Fibroblast of skin of left biceps (primary cell): ENCODE results near the gene LOXL4.

Experiments used
- DNase-seq, 2 experiments: peaks; one replicate each; pipeline ENCODE4 v3.0.0-alpha.2; 2013; ENCODE audit warnings: low read depth in 2 of 2

LOXL4 gene

DNA sequence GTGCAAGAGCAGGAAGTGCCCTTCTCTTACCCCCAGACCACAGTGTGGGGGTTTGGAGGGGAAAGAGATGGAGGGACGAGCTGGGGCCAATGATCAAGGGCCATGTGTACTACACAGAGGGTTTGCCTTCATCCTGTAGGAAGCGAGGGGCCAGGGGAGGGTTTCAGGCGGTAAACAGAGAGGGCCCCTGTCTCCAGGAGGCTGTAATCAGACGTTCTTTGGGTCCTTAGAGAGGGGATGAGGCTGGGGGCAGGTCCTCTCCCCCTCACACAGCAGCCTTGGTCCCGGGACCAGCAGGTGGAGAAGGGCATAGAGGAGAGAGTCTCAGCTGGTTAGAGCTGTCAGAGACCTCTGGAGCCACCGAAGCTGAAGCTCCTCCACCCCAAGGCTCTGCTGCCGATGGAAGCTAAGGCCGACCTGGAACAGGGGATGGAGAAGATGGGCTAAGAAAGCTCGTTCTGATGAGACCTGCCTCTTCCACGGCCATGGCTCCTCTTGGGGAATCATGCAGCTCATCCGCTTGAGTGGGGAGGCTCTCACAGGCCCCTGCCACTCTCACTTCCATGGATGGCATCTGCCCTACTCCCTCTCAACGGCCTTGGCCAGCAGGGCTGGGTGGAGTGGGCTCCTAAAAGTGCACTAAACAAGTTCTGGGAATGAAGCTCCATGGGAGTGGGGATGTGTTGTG is 3.5 kb downstream of the LOXL4 start:
- DNase-seq: no peak

DNA sequence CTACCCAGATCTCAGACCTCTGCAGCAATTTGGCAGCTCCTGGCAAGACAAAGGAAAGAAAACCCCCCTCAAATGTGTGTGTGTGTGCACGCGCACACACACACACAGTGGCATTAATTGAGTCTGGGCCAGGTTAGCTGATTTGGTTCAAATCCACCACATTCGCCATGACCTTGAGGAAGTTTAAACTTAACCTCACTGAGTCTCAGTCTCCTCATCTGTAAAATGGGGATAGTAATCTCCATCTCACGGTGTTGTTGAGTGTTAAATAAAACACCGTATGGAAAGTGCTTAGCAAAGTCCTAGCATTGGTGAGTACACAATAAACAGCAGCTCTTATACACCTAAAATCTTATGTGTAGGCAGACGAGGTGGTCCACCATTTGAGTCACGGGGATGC is 4.9 kb downstream of the LOXL4 start:
- no peak for DNase-seq

DNA sequence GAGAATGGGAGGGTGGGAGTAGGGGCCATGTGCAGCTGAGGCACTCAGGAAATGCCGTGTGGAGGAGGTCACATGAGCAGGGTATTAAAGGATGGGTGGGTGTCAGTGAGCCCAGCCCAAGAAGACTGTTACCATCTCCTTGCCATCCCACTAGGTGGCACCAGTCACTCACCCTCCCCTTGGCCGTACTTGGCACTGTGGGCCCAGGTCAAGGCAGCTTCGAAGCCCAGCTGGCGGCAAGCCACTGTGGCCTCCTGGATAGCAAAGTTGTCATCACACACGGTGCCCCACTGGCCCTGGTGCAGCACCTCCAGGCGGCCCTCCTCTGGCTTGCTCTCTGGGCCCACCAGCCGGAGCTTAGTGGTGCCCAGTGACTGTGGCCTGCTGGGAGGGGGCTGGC is 5.4 kb downstream of the LOXL4 start:
- DNase-seq: no peak

DNA sequence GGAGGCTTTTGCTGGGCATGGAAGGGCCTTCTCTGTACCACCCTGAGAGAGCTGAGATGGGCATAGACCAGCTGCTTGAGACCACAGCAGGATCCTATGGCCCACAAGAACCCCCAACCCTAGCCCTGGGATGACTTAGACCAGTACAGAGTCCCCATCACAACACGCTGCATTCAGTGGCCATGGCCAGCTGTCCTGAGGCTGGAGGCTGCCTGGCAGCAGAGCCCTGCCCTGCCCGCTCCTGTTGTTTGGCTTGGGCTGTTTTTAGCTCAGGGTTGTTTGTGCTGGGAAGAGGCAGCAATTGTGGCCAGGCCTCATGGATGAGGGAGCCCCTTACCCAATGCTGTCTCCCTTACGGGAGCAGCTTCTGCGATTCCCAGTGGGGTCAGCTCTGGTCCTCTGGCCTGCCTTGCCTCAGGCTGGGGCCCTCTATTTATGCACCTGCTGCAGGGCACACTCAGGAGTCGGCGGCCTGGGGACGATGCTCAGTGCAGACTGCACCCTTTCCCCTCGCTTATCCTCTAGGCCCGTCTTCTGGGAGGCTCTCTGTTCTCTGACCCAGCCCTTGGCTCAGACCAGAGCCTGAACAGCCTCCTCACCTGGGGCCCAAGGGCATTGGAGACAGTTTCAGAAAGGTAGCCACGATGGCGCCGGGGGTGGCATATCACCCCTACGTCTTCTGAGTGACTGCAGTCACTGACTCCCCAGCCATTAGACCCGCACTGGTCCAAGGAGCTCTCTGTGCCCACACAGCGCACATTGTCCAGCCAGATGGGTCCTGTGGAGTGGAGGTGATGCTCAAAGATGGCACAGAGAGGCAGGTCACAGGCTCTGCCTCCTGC is 6.3 kb downstream of the LOXL4 start:
- DNase-seq: no peak

DNA sequence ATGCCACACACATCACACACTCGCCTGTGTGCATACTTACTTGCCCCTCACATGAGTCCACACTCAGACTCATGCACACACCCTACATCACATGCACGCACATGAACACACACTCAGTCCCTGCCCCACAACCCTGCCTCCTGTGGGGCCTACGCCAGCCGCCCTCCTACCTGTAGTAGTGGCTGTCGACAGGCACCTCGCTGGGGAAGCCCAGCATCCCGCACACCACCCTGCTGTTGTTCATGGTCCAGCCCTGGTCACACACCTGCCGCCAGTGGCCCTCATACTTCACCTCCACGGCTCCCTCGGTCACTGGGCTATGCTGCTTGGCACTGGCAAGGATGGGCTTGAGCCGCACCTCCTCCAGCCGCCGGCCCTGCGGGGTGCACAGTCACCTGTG is 7.2 kb downstream of the LOXL4 start:
- no peak for DNase-seq

DNA sequence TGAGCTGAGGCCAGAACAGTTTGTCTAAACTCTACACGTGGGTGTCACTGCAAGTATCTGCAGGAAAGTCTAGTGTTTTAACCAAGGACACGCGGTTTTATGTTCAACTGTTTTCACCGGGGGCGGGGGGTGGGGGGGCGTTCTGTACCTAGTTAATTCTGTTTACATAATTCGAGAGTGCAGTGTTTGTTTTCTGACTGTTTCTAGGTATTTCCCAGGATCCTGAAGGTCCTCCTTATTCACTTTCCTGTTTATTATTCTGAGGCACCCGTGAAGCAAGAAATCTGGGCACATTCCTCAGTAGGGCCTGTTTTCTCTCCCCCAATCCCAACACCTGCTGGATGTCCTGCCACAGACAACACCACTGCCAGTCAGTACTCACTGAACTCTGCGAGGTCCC is 7.6 kb downstream of the LOXL4 start:
- no peak for DNase-seq

DNA sequence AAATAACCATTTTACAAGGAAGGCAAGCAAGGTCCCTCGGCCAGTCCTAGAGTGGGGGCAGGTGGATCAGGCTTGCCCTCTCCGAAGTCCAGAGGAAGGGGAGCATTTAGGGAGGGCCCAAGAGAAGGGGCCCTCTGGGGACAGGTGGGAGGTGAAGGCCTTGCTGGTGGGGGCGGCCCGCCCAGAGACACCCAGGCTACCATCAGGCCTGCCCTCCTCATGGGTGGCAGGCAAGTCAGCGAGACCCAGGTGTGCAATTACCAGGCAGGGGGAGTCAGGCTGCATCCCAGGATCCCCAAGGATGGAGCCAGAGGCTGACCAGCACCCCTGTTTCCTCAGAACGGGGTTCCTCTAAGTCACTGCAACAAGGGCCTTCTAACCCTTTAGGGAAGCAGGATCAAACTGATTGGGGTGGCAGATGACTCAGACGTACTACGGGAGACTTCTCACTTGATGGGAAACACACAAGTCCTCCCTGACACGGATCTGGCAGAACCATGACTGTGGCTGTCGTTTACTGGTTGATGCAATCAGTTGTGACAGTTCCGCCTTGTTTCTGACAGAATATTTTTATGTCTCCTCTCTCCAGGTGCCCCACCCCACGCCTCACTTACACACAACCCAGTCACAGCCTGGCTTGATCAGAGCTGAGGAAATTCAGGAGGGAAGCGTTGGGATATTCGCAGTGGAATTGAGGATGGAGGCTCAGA is 8.2 kb downstream of the LOXL4 start:
- DNase-seq: no peak

DNA sequence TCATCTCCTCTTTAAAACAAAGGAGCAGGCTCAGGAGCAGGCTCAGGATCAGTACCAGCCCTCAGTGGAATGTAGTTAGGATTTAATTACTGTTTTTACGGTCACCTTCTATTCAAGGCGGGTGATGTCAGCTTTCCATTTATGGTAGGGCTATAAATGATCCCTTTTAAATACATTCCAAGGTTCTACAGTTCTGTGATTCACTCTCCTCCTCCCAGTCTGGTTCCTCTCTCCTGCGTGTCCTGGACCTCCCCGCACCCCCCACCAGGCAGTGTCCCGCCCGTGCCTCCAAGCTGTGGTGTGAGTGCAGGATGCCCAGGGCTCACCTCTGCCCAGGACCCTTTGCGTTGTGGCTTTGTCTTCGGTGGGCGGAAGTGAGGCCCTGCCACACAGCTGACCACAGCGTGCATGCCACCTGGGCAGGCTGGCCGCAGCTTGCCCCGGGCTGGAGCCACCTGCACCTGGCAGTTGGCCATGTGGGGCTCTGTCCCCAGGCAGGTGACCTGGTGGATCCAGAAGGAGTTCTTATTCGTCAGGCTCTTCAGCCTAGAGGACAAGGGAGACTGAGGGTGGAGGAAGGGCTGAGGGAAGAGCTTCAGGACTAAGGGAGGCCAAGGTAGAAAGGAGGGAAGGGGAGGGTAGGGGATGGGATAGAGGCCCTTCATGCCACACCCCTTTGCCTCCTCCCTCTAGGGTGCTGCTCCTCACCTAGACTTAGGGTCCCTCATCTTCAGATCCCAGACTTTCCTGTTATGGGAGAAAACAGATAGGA is 9.1 kb downstream of the LOXL4 start:
- DNase-seq: no peak

DNA sequence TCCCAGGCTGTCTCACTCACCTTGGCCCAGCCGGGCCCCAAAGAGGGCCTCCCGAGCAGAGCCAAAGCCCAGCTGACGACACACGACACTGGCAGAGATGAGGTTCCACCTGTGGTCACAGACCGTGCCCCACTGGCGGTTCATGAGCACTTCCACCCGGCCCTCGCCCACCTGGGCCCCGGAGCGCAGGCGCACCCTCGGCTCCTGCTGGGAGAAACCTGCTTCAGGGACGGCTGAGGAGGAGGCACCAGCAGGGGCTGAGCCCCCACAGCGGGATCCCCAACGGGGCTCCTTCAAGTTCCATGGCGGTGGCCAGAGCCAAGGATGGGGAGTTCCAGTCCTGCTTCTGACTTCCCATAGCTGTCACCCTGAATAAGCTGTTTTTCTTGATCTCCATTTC is 10.0 kb downstream of the LOXL4 start:
- DNase-seq: no peak

DNA sequence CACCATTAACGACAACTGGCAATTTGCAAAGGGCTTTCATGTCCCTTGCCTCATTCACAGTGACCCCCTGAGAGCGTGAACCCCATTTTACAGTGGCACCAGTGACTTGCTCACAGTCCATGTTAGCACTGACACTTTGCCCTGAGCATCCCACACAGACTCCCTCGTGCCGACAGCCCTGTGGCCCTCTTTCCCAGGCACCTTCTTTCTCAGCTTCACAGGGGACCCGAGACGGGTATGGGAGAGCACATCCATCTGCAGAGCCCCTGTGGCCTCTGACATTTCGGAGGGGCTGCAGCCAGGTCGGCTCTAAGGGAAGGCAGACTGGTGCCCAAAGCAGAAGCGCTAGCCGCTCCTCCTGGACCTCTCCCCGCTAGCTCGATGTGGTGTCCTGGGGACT is 10.8 kb downstream of the LOXL4 start:
- DNase-seq: no peak

DNA sequence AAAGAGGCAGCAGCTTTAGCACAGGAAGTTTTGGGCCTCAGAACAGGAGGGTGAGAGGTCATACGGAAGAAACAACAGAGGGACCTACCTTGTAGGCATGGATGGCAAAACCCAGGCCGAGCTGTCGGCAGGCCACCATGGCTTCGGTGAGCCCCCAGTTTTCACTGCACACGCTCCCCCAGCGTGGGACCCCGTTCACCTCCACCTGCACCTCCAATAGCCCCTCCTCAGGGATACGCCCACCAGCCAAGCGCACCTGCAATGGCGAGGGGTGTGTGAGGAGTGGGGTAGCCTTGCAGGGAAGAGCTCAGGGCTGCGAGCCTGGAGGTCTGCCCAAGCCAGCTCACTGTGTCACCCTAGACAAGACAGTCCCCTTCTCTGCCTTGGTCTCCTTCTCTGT is 11.3 kb downstream of the LOXL4 start:
- no peak for DNase-seq

DNA sequence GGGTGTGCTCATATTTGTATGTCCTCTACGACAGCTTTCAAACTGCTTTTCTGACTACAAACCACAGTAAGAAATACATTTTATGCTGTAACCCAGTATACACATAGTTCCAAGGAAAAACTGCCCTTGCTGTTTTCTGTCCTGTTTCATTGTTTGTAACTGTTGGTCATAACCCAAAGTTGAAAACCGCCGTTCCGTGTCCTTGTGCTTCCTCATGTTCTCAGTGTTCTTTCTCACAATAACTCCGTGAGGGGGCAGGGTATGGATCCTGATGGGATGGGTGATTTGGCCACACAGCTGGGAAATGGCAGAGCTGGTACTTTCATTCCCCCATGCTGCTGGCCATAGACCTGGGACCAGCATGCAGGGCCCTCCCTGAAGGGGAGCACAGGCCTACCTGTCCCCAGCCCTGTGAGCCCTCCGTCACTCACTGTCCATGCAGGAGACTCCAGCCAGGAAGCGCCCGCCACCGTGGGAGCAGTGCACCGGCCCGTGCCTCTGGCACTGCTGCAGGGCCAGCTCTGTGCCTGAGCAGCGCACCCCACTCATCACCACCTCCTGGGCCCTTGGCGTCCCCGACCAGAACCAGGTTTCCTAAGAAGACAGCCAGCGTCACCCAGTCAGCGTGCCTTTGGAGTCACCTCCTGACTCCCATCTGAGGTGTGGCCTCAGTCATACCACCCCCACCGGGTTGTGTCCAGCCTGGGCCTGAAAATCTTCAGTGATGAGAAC is 12.7 kb downstream of the LOXL4 start:
- no peak for DNase-seq

DNA sequence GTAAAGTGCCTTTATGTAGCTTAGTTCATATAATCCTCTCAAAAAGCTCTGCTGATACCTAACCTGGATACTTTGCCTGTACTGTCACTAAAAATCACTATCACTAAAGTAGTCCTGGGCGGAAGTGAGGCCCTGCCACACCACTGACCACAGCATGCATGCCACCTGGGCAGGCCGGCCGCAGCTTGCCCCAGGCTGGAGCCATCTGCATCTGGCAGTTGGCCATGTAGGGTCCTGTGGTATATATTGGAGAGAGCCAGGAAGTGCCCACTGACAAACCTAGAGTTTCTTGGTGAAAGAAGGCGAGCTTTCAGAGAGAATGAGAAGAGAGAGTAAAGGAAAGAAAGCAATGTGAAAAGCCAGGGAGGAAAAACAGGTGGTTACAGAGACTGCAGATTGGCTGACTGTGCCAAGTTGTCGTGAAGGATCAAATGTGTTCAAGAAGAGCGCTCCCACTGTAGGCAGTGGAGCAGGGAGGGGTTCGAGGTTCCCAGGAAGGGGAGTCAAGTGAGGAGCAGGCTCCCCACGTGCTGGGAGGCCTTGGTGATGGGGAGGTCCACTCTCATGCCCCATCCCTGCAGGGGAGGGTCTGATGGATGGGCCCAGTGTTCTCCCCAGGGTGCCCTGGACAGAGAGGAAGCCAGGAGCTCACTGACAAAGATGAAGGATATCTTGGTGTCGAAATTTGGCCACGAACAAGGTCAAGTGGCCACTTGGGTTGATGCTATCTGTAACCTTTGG is 13.6 kb downstream of the LOXL4 start:
- DNase-seq: no peak

DNA sequence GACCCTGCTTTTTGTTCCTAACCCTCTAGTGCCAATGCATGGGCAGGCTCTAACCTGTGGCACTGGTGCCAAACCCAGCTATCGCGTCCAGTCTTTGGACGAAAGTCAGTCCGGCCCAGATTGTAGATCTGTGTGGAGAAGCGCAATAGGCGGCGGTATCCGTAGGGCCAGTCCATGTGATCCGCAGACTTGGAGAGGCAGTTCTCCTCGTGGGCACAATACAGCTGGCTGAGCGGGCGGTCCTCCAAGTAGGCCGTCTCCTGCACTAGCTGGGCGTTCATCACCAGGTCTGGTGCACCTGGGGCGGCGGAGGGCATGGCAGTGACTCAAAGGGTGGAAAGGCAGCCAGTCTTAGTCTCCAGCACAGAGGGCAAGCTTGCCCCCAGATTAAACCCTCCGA is 14.5 kb downstream of the LOXL4 start:
- no peak for DNase-seq

DNA sequence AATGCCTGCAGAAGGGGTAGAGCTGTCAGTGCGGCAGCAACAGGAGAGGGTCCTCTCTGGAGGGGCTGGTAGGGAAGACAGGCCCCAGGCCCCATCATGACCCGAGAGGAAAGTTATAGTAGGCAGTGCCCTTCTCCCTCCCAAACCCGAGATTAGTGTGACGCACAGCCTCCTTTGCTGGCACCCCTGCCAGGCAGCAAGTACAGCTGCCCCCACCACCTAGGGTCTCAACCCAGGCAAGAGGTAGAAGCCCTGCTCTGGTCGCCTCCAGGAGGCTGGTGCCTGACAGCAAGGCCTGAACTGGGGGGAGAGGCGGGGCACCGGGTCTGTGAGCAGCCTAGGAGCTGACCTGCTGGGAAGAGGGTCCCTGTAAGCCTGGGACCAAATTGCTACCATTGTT is 15.5 kb downstream of the LOXL4 start:
- no peak for DNase-seq

DNA sequence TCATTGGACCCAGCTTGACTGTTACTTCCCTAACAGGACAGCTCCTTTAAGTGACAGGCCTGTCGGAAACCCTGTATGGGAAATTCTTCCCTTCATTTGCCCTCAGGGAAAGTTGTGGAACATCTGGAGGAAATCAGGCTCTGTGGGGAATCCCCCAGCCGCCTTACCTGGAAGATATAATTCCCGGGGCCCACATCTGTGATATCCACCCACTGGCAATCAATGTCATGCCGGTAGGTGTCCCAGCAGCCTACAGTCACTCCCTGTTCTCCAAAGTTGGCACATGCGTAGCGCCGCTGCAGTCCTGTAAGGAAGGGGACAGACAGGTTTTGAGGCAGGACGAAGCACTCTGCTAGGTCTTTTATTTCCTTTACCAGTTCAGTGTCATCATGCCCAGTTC is 16.6 kb downstream of the LOXL4 start:
- no peak for DNase-seq

DNA sequence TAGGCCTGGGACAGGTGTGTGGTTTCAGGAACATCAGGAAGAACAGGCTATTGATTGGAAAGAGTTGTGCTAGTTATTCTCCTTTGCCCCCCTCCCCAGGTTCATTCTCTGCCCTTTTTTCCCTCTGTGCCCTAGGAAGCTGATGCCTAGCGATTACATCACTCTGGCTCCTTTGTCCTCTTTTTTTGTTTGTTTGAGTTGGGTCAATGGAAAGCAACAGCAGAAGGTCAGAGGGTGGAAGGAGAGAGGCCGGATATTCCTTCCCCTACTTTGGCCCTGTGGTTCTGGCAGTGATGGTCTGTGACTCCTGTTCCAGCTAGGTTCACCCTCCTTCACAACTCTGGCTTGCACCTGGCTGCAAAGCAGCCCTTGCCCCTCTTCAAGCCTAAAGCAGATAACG is 18.9 kb downstream of the LOXL4 start:
- no peak for DNase-seq

DNA sequence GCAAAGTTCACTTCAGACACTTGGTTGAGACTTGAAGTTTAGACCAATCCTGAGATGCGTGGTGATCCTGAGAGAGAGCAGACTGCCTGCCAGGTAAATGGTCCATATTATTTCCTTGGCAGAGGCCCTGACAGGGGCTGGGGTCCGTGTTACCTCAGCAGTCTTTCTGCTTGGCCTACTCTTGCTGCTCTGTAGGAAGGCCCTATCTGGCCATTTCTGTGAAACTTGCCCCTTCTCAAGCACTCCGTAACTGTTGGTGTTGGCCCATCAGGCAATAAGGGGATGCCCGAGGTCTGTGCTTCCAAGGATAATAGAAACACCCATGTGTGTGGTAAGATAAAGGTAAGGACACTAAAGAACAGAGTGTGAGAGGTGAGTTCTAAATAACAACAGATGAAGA is 20.0 kb downstream of the LOXL4 start:
- DNase-seq: no peak

DNA sequence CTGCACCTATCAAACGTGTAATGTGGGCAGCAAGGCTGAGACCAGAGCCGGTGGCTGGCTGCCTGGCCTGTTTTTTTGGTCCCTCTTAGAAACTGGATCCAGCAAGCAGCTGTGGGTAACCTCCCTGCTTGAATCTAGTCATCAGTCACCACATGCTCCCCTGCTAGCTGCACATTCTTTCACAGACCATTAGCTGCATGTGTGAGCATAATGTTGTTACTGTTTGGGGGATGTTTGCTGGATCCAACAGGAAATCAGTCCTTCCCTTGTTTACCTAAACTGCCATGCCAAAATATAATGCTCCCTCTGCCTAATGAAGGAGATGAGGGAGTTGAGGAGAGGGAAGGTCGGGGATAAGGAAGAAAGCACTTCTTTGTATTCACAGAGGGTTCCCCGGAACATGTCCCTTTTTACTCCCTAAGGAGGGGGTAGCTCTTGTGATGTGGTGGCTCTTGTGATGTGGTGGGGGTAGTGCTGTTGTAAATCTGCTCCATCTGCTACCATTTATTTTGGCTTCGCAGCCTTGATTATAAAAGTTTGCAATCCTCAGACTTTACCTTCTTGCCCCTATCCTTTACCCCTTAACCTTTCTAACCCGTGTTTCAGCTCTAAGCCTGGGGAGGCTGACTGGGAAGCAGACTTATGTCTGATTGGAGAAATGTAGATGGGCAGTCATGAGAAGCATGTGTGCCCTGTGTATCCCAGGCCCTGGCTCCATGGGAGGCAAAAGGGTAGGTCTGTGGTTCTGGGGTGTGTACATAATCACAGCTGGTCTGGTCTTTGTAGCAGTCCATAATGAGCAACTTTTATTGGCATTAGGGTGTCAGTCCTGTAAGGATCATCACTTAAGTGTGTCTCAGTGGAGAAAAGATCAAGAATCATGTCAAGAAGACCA is 20.8 kb downstream of the LOXL4 start:
- DNase-seq: peak; percentile 48 to 63

DNA sequence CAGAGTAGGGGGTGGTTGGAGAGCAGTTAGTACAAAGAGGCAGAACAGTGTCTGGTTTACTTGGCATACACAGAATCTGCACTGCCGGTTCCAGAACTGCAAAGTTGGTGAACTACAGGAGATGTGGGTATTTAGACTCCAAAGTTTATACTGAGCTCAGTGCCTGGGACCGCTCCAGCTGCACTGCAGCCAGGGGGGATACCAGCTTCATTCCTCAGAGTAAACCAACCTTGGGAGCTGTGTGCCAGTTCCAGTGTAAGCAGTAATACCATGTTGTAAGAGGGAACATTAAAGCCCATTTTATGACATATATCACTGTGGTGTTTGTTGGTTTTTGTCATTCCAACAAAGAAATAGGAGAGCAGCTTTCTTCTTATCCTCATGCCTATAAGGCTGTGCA is 23.4 kb downstream of the LOXL4 start:
- DNase-seq: no peak
